ENCODE results near the gene CMTM4.
"Not testable (repeated sequence)": the region's sequence is repeated elsewhere in the genome, so short reads cannot be mapped to it uniquely, and the experiment has no call there.

Gene CMTM4

GRCh38 chr16:66673691-66674090, 22.9 kb downstream of the CMTM4 start:
- no peak for DNase-seq (ENCODE audit: low read depth in 2 of 2)

- no peak for DNase-seq (ENCODE audit: low read depth in 2 of 2)
Observed at GRCh38 chr16:66670691-66671388, 25.7 kb downstream of the CMTM4 start.

GRCh38 chr16:66668777-66669444, 27.6 kb downstream of the CMTM4 start:
- DNase-seq (ENCODE audit: low read depth in 2 of 2), result no peak

GRCh38 chr16:66667944-66668343, 28.6 kb downstream of the CMTM4 start:
- DNase-seq (ENCODE audit: low read depth in 2 of 2), result no peak

- no peak for DNase-seq (ENCODE audit: low read depth in 2 of 2)
Observed at GRCh38 chr16:66662445-66663194, 33.9 kb downstream of the CMTM4 start.

- not testable (repeated sequence) for DNase-seq (ENCODE audit: low read depth in 2 of 2)
Observed at GRCh38 chr16:66661671-66662346, 34.7 kb downstream of the CMTM4 start.

- no peak for DNase-seq (ENCODE audit: low read depth in 2 of 2)
Observed at GRCh38 chr16:66661210-66661560, 35.4 kb downstream of the CMTM4 start.

- no peak for DNase-seq (ENCODE audit: low read depth in 2 of 2)
Observed at GRCh38 chr16:66660422-66661209, 35.9 kb downstream of the CMTM4 start.

GRCh38 chr16:66658860-66659190, 37.7 kb downstream of the CMTM4 start:
- DNase-seq (ENCODE audit: low read depth in 2 of 2), result no peak

- DNase-seq (ENCODE audit: low read depth in 2 of 2), result no peak
Observed at GRCh38 chr16:66658143-66658859, 38.2 kb downstream of the CMTM4 start.

- DNase-seq (ENCODE audit: low read depth in 2 of 2), result no peak
Observed at GRCh38 chr16:66656547-66656946, 40.0 kb downstream of the CMTM4 start.

GRCh38 chr16:66653581-66654350, 42.8 kb downstream of the CMTM4 start:
- DNase-seq (ENCODE audit: low read depth in 2 of 2), result no peak

GRCh38 chr16:66652661-66653360, 43.7 kb downstream of the CMTM4 start:
- no peak for DNase-seq (ENCODE audit: low read depth in 2 of 2)

- no peak for DNase-seq (ENCODE audit: low read depth in 2 of 2)
Observed at GRCh38 chr16:66651965-66652364, 44.6 kb downstream of the CMTM4 start.

- DNase-seq (ENCODE audit: low read depth in 2 of 2), result no peak
Observed at GRCh38 chr16:66651474-66651765, 45.1 kb downstream of the CMTM4 start.

- peak; percentile 23 to 57 for DNase-seq (ENCODE audit: low read depth in 2 of 2)
Observed at GRCh38 chr16:66650707-66651473, 45.7 kb downstream of the CMTM4 start.

- no peak for DNase-seq (ENCODE audit: low read depth in 2 of 2)
Observed at GRCh38 chr16:66649636-66650205, 46.8 kb downstream of the CMTM4 start.

- no peak for DNase-seq (ENCODE audit: low read depth in 2 of 2)
Observed at GRCh38 chr16:66649167-66649566, 47.4 kb downstream of the CMTM4 start.

- DNase-seq (ENCODE audit: low read depth in 2 of 2), result no peak
Observed at GRCh38 chr16:66647866-66648265, 48.7 kb downstream of the CMTM4 start.
